SJSA1 (cell line): ENCODE data around the gene C2CD2. TPM values are rescaled to one million over a fixed set of nuclear protein-coding genes. Genes with fewer than 3 reads are reported as not detected.
A peak's percentile ranks its signal among the peaks of the same experiment; 100 is the strongest.

Experiments used
- DNase-seq, 2 experiments: peaks; one replicate each; pipeline ENCODE4 v3.0.0-alpha.2; 2015 to 2020; ENCODE audit warnings: low spot score in 2 of 2, low read depth in 1 of 2
- H3K27ac ChIP-seq: fragments of 250-450 bp; sonication (Bioruptor Pico); 2 replicates; pipeline ENCODE4 v1.5.1; 2020; ENCODE audit warnings: mild to moderate bottlenecking, moderate library complexity
- H3K27me3 ChIP-seq: fragments of 250-450 bp; sonication (Bioruptor Pico); replicated peaks from 2 replicates; pipeline ENCODE4 v1.5.1; 2020; ENCODE audit warnings: mild to moderate bottlenecking, moderate library complexity
- H3K36me3 ChIP-seq: fragments of 250-450 bp; sonication (Bioruptor Pico); 2 replicates; pipeline ENCODE4 v1.5.1; 2020; ENCODE audit warnings: mild to moderate bottlenecking
- H3K4me1 ChIP-seq: fragments of 250-450 bp; sonication (Bioruptor Pico); replicated peaks from 2 replicates; pipeline ENCODE4 v1.6.1; 2021; ENCODE audit warnings: mild to moderate bottlenecking
- H3K4me3 ChIP-seq: fragments of 250-450 bp; sonication (Bioruptor Pico); 2 replicates; pipeline ENCODE4 v1.5.1; 2020; ENCODE audit warnings: mild to moderate bottlenecking
- H3K9me3 ChIP-seq: fragments of 250-450 bp; sonication (Bioruptor Pico); replicated peaks from 2 replicates; pipeline ENCODE4 v1.5.1; 2020; ENCODE audit warnings: mild to moderate bottlenecking
- total RNA-seq: library from RNA; depleted of rRNA; stranded (reverse); fragments of >200 nt; shearing (Covaris generic); gene quantifications from 2 replicates; pipeline ENCODE4 v1.2.3, GENCODE V29; 2014

Gene C2CD2
- total RNA-seq, 1 experiment from 2014 or later: 17.1 TPM

DNA sequence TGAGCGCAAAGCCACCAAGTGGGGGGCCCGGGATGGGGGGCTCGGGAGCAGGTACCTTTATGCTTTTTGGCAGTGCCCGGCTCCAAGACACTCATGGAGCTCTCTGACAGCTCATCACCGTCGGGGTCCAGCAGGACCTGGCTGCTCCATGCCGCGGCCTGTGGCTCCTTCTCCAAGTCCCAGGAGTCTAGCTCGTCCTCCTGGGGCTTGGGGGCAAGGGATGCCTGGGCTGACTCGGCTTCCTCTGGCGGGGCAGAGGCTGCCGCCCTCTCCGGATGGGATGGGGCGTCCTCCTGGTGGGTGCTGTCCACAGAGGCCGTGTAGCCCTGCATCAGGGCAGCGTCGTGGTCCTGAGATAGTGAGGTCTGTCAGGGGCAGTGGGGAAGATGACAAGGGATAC lies 54.8 kb downstream of the C2CD2 start:
- no peaks in the 10 kb centered on the region for H3K9me3 ChIP-seq
- H3K4me3 ChIP-seq: no peak overlapping the region
- peaks cover 17% of the 10 kb centered on the region for H3K36me3 ChIP-seq
- no peak overlapping the region for H3K27ac ChIP-seq
- no peak for DNase-seq
- no peaks in the 10 kb centered on the region for H3K27me3 ChIP-seq
- H3K4me1 ChIP-seq: peaks cover 8% of the 10 kb centered on the region

DNA sequence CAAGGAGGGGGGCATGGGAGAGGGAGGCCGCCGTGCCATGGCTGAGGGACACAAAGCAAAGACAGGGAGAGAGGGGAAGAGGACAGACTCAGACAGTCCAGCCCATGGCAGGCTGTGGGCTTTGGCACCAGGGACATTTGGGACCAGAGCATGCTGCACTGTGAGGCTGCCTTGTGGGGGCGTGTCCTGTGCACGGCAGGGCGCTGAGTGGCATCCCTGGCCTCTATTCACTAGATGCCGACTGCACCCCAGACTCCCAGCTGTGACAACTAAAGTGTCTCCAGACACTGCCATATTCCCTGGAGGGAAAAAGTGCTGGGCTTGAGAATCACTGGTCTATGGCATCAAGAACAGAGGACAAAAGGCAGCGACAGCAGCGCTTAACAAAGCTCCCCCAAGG lies 56.1 kb downstream of the C2CD2 start:
- Histone ChIP-seq H3K9me3 (no peaks in the 10 kb centered on the region), H3K4me1 (peaks cover 8% of the 10 kb centered on the region), H3K4me3 (no peak overlapping the region), H3K27me3 (no peaks in the 10 kb centered on the region), H3K27ac (no peak overlapping the region), H3K36me3 (peaks cover 13% of the 10 kb centered on the region)
- DNase-seq: no peak

DNA sequence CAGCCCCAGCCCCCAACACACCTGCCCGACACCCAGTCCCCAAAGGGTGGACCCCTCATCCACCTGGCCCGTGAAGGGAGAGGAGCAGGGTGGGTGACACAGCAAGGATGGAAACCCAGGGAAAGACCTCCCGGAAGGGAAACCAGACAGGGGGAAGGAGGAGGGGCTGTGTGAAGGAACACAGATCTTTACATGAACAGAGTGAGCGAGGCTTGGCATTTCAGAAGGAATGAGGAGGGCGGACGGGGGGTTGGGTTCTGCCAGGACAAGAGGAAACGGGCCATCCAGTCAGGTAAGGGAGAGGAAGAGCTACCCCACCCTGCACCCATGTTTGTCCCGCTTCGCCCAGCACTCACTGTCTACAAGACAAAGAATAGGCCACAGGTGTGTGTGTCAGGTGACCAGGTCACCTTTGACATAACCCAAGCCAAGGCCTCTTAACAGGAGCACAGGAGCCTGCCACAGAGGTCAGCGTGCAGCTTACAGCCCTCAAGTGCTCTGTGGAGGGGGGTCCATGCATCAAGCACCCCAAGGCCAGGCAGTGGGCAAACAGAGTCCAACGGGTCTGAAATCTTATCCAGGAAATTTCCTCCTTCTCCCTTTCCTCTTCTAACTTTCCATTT lies 56.7 kb downstream of the C2CD2 start:
- H3K27me3 ChIP-seq: no peaks in the 10 kb centered on the region
- H3K4me1 ChIP-seq: peaks cover 8% of the 10 kb centered on the region
- no peaks in the 10 kb centered on the region for H3K9me3 ChIP-seq
- H3K4me3 ChIP-seq: no peak overlapping the region
- H3K27ac ChIP-seq: no peak overlapping the region
- peaks cover 12% of the 10 kb centered on the region for H3K36me3 ChIP-seq
- no peak for DNase-seq

DNA sequence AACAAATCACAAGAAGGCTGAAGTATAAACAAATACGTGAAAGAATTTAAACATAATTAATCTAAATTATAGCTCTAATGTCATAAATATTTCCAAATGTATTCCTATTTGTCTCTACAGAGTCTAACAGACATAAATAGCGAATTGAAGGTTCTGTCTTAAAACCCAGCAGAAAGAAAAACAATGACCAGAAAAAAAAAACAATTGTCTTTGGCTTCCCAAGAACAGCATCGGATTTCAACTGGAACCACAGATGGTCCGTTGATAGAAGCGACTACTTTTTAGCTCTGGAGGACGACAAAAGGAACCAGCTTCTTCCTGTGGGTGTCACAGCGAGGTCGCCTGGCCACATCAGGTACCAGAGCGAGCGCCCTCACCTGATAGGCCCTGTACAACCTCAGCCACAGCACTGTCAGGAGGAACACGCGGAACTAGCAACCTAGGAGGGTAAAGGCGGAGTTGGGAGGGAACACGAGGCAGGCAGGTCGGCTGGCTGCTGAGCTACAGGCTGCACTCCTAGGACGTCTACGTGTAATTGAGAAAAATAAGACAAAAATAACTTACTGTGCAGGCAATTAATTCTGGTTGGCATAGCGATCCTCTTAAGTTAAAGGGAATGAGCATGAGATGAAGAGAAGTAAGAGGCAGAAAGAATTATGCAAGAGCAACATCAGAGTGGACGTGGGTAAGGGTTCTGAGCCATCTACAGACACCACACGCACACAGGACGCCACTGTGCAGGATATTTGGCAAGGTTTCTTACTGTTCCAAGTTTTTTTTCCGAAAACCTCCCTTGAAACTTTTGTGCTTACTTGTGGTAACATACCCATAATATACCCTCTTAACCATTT lies 58.0 kb downstream of the C2CD2 start:
- H3K9me3 ChIP-seq: no peaks in the 10 kb centered on the region
- H3K4me3 ChIP-seq: no peak overlapping the region
- peaks cover 8% of the 10 kb centered on the region for H3K4me1 ChIP-seq
- no peak for DNase-seq
- no peak overlapping the region for H3K27ac ChIP-seq
- H3K27me3 ChIP-seq: no peaks in the 10 kb centered on the region
- H3K36me3 ChIP-seq: peaks cover 4% of the 10 kb centered on the region; the same call in 1 of the 2 replicates

DNA sequence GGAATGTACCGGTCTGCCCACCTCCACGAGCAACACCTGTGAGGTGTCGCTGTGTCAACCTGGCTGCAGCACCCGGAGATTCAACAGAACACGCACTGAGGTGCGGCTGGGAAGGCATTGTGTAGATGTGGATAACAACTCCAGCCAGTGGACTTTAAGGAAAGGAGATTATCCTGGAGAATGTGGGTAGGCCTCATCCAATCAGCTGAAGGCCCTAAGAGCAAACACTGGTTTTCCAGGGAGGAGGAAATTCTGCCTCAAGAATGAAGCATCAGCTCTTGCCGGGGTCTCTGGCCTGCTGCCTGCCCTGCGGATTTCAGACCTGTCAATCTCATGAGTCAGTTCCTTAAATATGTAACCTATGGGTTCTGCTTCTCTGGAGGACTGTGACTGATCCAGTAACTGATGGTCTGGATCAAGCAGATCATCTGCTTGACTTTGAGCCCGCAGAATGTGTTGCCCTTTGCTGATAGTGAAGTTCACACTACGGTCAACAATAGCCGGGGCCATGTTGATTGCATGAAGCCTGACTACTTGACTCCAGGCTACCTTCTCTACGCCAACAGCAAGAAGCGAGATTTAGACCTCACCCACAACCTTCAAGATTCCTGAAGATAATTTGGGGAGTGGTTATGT lies 58.8 kb downstream of the C2CD2 start:
- Histone ChIP-seq H3K9me3 (no peaks in the 10 kb centered on the region), H3K27ac (no peak overlapping the region)
- DNase-seq: peak in 1 of 2 experiments; percentile 11

DNA sequence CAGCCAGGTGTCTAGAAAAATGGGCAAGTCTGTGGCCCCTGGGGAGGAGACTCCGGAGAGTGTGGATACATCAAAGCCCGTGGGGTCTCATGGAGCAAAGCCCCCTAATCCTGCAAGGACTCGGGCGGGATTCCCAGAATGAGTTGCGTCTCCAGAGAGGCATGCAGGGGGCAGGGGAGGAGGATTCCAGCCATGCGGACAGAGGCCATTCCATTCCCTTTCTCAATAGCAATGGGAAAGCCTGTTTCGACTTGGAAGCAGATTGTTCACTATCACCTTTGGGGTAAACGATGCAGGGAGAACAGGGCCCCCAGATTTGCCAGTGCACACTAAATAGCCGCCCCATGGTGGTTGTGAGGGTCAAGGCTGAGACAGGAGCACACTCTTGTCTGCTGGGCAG lies 59.3 kb downstream of the C2CD2 start:
- Histone ChIP-seq H3K27ac (no peak overlapping the region), H3K4me3 (no peak overlapping the region), H3K36me3 (peaks cover 4% of the 10 kb centered on the region; the same call in 1 of the 2 replicates), H3K27me3 (no peaks in the 10 kb centered on the region), H3K9me3 (no peaks in the 10 kb centered on the region), H3K4me1 (peaks cover 8% of the 10 kb centered on the region)
- DNase-seq: no peak

More for the DNA sequence above, 58.8 kb downstream of the C2CD2 start:
- H3K36me3 ChIP-seq: peaks cover 4% of the 10 kb centered on the region; the same call in 1 of the 2 replicates
- H3K27me3 ChIP-seq: no peaks in the 10 kb centered on the region
- H3K4me1 ChIP-seq: peaks cover 8% of the 10 kb centered on the region
- no peak overlapping the region for H3K4me3 ChIP-seq

DNA sequence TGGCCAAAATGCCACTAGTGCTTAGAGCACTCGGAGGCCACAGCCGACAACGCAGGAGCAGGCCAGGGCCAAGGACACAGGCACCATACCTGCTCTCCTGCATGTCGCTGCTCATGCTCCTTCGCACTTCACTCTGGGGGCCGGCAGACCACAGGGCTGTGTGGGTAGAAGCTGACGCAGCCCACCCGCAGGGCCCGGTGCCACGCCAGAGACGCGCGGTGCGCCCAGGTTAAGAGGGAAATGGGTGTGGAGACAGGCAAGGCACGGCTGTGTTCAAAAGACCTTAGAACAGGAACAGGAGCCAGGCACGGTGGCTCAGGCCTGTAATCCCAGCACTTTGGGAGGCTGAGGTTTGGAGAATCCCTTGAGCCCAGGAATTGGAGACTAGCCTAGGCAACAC lies 61.1 kb downstream of the C2CD2 start:
- peaks cover 13% of the 10 kb centered on the region; the same call in 1 of the 2 replicates for H3K36me3 ChIP-seq
- DNase-seq: no peak
- peaks cover 8% of the 10 kb centered on the region for H3K4me1 ChIP-seq
- no peak overlapping the region for H3K4me3 ChIP-seq
- no peaks in the 10 kb centered on the region for H3K27me3 ChIP-seq
- no peaks in the 10 kb centered on the region for H3K9me3 ChIP-seq
- H3K27ac ChIP-seq: no peak overlapping the region

DNA sequence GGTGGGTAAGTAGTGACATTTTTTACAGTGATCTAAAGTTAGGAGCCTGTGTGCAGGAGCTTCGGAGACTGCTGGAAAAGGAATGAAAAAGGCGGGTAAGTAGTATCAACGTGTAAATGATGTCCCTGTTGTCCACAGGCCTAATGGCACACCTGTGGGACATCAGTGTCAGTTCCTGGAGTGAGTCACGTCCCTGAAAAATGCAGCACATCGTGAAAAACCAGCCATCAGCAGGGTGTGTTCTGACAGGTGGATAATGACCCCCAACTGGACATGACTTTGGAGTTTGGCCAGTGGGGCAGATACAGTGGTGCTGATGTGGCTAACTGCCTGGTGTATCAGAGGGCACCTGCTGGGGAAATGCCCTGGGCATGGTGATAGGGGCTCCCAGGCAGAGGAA lies 62.7 kb downstream of the C2CD2 start:
- no peak overlapping the region for H3K27ac ChIP-seq
- peaks cover 8% of the 10 kb centered on the region for H3K4me1 ChIP-seq
- no peak overlapping the region for H3K4me3 ChIP-seq
- no peaks in the 10 kb centered on the region for H3K27me3 ChIP-seq
- no peak for DNase-seq
- no peaks in the 10 kb centered on the region for H3K9me3 ChIP-seq
- peaks cover 15% of the 10 kb centered on the region; the same call in 1 of the 2 replicates for H3K36me3 ChIP-seq

DNA sequence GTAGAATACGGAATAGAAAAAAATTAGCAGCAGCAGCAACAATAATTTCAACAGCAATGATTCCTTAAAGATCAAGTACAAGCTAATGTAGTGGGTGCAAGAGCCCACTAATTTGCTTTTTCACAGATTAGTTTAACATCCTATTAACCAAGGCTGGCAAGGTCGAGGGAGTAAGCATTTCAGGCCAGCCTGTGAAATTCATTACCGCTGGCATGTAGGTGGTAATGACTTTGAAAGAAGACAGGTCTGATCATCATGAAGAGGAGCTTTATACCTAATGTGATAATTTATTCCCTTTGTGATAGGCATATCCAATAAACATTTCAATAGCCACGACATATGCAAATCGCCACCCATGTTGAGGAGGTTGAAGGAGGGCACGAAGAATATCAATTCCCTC lies 63.5 kb downstream of the C2CD2 start:
- no peak for DNase-seq
- Histone ChIP-seq H3K27me3 (no peaks in the 10 kb centered on the region), H3K4me3 (no peak overlapping the region), H3K36me3 (peaks cover 15% of the 10 kb centered on the region; the same call in 1 of the 2 replicates), H3K9me3 (no peaks in the 10 kb centered on the region), H3K4me1 (peaks cover 7% of the 10 kb centered on the region), H3K27ac (no peak overlapping the region)

DNA sequence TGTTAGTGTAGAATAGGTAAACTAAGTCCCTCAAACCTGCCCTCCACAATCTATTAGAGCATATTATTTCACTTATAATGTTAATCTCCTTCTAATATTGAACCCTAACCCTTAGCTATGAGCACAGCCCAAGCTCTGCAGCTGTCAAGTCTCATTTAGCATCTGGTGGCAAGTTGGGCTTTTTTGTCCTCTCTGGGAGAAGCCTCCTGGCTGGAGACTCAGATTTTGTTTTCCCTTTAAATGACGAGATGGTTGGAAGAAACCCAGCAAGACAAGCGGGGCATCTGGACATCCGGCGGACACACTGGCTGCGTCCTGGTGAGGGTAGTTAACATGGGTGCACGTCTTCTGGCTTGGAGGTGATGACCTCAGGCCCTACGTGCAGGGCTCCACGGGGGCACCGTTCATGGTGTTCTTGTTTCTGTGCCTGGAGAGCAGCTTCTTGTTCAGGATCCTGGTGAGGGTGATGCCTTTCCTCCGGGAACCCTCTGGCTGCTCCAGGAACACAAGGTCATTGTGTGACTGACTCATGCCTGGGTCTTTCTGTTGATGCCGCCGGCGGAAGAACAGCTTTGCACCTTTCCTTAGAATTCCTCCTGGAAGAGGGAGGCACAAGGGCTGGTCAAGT lies 65.0 kb downstream of the C2CD2 start:
- Histone ChIP-seq H3K36me3 (peaks cover 15% of the 10 kb centered on the region; the same call in 1 of the 2 replicates), H3K9me3 (no peaks in the 10 kb centered on the region), H3K4me1 (no peaks in the 10 kb centered on the region), H3K4me3 (no peak overlapping the region), H3K27ac (no peak overlapping the region), H3K27me3 (no peaks in the 10 kb centered on the region)
- DNase-seq: no peak

DNA sequence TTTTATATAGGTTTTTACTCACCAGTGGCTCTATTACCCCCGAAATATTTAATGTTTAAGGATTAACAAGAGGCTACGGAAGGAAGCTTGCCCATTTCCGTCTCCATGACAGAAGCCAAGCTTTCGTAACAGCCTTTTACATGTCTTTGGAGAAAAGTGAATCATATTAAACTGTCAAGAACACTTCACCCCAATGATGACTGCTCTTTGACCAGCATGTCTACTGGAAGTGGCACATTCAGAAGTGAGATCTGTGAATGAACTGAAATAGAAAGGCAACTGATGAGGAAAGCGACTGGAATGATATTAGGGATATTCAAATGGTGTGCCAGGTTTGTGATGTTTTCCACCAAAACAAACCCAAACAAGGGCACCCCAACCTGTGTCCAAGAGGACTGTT lies 66.2 kb downstream of the C2CD2 start:
- no peak overlapping the region for H3K27ac ChIP-seq
- no peak for DNase-seq

DNA sequence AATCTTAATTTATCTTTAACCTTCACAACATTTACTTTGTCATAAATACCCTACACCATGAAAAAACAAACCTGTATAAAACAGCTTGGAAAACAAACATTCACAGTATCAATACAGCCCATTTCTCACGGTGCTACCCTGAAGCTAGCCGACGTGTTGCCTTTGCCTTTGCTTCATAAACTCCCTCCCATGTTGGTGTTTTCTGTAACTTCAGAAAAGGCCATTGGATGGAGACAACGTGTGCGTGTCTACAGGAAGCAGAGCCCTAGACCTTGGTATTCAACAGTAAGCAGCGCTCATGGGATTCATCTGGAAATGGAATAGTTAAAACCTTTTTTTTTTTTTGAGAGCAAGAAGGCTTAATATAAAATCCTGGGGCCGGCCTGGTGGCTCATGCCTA lies 67.5 kb downstream of the C2CD2 start:
- no peak overlapping the region for H3K27ac ChIP-seq
- H3K9me3 ChIP-seq: no peaks in the 10 kb centered on the region
- H3K4me3 ChIP-seq: no peak overlapping the region

More for the DNA sequence above, 66.2 kb downstream of the C2CD2 start:
- Histone ChIP-seq H3K4me1 (no peaks in the 10 kb centered on the region), H3K36me3 (peaks cover 14% of the 10 kb centered on the region; the same call in 1 of the 2 replicates), H3K4me3 (no peak overlapping the region), H3K9me3 (no peaks in the 10 kb centered on the region), H3K27me3 (no peaks in the 10 kb centered on the region)

DNA sequence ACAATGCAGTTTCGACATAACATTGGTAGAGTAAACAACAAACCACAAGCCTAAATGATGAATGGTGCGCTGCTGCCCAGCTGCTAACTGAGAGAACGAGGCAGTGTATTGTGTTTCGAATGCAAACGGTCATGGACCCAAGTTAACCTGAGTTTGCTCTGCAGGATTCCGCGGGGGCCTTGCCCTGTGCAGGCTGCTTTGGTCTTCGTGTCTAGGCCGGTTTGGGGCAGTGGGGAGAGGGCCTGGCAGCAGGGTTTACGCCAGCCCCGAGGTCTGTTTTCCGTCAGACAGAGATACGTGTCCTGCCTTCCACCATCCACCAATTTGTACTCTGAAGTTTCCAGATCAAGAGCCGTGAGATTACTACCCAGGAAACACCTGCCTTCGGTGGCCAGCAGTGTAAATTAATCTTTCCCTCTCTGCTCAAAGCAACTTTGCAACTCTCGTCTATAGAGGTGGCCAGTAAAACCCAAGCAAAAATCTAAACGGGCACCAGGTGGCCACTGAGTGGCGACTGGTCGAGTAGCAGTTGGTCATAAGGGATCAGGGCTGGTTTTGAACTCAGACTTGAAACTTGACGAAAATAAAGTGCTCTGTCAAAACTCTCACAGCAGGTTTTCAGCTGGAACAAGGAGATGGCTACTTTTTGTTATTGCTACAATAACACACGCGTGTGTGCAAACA lies 68.3 kb downstream of the C2CD2 start:
- Histone ChIP-seq H3K4me3 (no peak overlapping the region), H3K27me3 (no peaks in the 10 kb centered on the region), H3K9me3 (no peaks in the 10 kb centered on the region), H3K27ac (no peak overlapping the region), H3K4me1 (no peaks in the 10 kb centered on the region), H3K36me3 (peaks cover 11% of the 10 kb centered on the region; the same call in 1 of the 2 replicates)
- DNase-seq: no peak

More for the DNA sequence above, 67.5 kb downstream of the C2CD2 start:
- Histone ChIP-seq H3K4me1 (no peaks in the 10 kb centered on the region), H3K36me3 (peaks cover 11% of the 10 kb centered on the region; the same call in 1 of the 2 replicates), H3K27me3 (no peaks in the 10 kb centered on the region)
- no peak for DNase-seq
